ENCODE measurements around the gene BID. TPM values are rescaled to one million over a fixed set of nuclear protein-coding genes. Genes with fewer than 3 reads are reported as not detected.

Gene BID
- total RNA-seq, 1 experiment from 2014 or later = 32.5 TPM

- Mint-ChIP-seq H3K36me3 (peaks cover 25% of the 10 kb centered on the region), H3K27ac (peak overlapping the region; percentile 46; the same call in 1 of the 2 replicates), H3K4me1 (no peaks in the 10 kb centered on the region), H3K27me3 (ENCODE audit: low read depth) (no peaks in the 10 kb centered on the region), H3K9me3 (no peaks in the 10 kb centered on the region), H3K4me3 (no peak overlapping the region)
- ATAC-seq (peak; percentile 80), DNase-seq (ENCODE audit: low spot score) (no peak)
- TF ChIP-seq FOXJ3 (CRISPR knock-in tag; IDR thresholded peaks at IDR 0.05; ENCODE audit: borderline replicate concordance) (no peak), NR2C2 (CRISPR knock-in tag; IDR thresholded peaks at IDR 0.05) (no peak), ZNF219 (CRISPR knock-in tag; IDR thresholded peaks at IDR 0.05; ENCODE audit: borderline replicate concordance) (no peak)
- TF ChIP-seq, protein P1, sequence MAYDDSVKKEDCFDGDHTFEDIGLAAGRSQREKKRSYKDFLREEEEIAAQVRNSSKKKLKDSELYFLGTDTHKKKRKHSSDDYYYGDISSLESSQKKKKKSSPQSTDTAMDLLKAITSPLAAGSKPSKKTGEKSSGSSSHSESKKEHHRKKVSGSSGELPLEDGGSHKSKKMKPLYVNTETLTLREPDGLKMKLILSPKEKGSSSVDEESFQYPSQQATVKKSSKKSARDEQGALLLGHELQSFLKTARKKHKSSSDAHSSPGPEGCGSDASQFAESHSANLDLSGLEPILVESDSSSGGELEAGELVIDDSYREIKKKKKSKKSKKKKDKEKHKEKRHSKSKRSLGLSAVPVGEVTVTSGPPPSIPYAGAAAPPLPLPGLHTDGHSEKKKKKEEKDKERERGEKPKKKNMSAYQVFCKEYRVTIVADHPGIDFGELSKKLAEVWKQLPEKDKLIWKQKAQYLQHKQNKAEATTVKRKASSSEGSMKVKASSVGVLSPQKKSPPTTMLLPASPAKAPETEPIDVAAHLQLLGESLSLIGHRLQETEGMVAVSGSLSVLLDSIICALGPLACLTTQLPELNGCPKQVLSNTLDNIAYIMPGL (CRISPR knock-in tag; IDR thresholded peaks at IDR 0.05) = no peak
- ChIA-PET POLR2A (interaction anchor here (0.5 kb wide), 1 partner anchor 31 kb away, joined by 3 read pairs; no protein-coding TSS in a partner anchor), CTCF (interaction anchor here (0.5 to 2.4 kb wide), 7 partner anchors 16 to 652 kb away, joined by 3 to 12 read pairs (median 3); no protein-coding TSS in a partner anchor)
Measured at GRCh38 chr22:17726928-17727897, 47.1 kb downstream of the BID start.

DNA sequence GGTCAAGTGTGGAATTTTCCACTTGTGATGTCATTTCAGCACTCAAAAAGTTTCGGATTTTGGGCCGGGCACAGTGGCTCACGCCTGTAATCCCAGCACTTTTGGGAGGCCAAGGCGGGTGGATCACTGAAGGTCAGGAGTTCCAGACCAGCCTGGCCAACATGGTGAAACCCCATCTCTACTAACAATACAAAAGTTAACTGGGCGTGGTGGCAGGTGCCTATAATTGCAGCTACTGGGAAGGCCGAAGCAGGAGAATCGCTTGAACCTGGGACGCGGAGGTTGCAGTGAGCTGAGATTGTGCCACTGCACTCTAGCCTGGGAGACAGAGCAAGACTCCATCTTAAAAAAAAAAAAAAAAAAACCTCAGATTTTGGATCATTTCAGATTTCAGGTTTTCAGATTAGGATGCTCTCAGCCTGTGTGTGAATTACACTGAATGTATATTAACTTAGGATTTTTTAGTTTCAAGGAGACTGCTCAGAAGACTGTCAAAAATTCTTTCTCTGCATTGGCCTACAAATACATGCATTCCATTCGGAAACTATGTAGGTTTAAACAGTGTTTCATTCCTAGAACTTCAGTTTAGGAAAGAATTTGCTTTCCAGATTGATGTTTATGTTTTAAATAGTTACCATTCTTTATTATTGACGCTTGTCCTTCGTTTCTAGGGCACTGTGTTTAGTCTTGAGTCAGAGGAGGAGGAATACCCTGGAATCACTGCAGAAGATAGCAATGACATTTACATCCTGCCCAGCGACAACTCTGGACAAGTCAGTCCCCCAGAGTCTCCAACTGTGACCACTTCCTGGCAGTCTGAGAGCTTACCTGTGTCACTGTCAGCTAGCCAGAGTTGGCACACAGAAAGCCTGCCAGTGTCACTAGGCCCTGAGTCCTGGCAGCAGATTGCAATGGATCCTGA, 48.0 kb downstream of the BID start:
- no peaks in the 10 kb centered on the region for H3K27me3 Mint-ChIP-seq (ENCODE audit: low read depth)
- H3K4me1 Mint-ChIP-seq = no peaks in the 10 kb centered on the region
- H3K4me3 Mint-ChIP-seq = no peak overlapping the region
- no peak for ATAC-seq
- ChIA-PET POLR2A (no interaction called here), CTCF (interaction anchor here (0.5 to 2.4 kb wide), 7 partner anchors 17 to 651 kb away, joined by 3 to 12 read pairs (median 3); no protein-coding TSS in a partner anchor)
- H3K9me3 Mint-ChIP-seq = no peaks in the 10 kb centered on the region
- DNase-seq (ENCODE audit: low spot score) = no peak
- peak overlapping the region; percentile 30; the same call in 1 of the 2 replicates for H3K27ac Mint-ChIP-seq
- H3K36me3 Mint-ChIP-seq = peaks cover 21% of the 10 kb centered on the region
- TF ChIP-seq GRHL2 (CRISPR knock-in tag; IDR thresholded peaks at IDR 0.05; ENCODE audit: insufficient replicate concordance, severe bottlenecking) (no peak), MYBL2 (CRISPR knock-in tag; IDR thresholded peaks at IDR 0.05) (no peak), FOXP1 (CRISPR knock-in tag; IDR thresholded peaks at IDR 0.05; ENCODE audit: borderline replicate concordance) (no peak), ZBTB21 (CRISPR knock-in tag; IDR thresholded peaks at IDR 0.05; ENCODE audit: borderline replicate concordance) (no peak), NR3C1 (CRISPR knock-in tag; conservative IDR thresholded peaks at IDR 0.05; ENCODE audit: low read depth) (no peak), RELA (CRISPR knock-in tag; IDR thresholded peaks at IDR 0.05; ENCODE audit: borderline replicate concordance) (no peak), ZNF425 (CRISPR knock-in tag; conservative IDR thresholded peaks at IDR 0.05) (no peak)
- TF ChIP-seq, protein P2, sequence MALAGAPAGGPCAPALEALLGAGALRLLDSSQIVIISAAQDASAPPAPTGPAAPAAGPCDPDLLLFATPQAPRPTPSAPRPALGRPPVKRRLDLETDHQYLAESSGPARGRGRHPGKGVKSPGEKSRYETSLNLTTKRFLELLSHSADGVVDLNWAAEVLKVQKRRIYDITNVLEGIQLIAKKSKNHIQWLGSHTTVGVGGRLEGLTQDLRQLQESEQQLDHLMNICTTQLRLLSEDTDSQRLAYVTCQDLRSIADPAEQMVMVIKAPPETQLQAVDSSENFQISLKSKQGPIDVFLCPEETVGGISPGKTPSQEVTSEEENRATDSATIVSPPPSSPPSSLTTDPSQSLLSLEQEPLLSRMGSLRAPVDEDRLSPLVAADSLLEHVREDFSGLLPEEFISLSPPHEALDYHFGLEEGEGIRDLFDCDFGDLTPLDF (CRISPR knock-in tag; IDR thresholded peaks at IDR 0.05) = no peak
- TF ChIP-seq, protein P3, sequence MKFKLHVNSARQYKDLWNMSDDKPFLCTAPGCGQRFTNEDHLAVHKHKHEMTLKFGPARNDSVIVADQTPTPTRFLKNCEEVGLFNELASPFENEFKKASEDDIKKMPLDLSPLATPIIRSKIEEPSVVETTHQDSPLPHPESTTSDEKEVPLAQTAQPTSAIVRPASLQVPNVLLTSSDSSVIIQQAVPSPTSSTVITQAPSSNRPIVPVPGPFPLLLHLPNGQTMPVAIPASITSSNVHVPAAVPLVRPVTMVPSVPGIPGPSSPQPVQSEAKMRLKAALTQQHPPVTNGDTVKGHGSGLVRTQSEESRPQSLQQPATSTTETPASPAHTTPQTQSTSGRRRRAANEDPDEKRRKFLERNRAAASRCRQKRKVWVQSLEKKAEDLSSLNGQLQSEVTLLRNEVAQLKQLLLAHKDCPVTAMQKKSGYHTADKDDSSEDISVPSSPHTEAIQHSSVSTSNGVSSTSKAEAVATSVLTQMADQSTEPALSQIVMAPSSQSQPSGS (CRISPR knock-in tag; IDR thresholded peaks at IDR 0.05; ENCODE audit: borderline replicate concordance, low read depth) = no peak
- TF ChIP-seq, protein P1 (CRISPR knock-in tag; IDR thresholded peaks at IDR 0.05) = no peak
- TF ChIP-seq, protein P4, sequence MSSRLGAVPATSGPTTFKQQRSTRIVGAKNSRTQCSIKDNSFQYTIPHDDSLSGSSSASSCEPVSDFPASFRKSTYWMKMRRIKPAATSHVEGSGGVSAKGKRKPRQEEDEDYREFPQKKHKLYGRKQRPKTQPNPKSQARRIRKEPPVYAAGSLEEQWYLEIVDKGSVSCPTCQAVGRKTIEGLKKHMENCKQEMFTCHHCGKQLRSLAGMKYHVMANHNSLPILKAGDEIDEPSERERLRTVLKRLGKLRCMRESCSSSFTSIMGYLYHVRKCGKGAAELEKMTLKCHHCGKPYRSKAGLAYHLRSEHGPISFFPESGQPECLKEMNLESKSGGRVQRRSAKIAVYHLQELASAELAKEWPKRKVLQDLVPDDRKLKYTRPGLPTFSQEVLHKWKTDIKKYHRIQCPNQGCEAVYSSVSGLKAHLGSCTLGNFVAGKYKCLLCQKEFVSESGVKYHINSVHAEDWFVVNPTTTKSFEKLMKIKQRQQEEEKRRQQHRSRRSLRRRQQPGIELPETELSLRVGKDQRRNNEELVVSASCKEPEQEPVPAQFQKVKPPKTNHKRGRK (CRISPR knock-in tag; IDR thresholded peaks at IDR 0.05; ENCODE audit: borderline replicate concordance) = no peak
- TF ChIP-seq, protein P5, sequence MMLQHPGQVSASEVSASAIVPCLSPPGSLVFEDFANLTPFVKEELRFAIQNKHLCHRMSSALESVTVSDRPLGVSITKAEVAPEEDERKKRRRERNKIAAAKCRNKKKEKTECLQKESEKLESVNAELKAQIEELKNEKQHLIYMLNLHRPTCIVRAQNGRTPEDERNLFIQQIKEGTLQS (CRISPR knock-in tag; conservative IDR thresholded peaks at IDR 0.05) = no peak

All from WTC11 (cell line).